Thyroid gland (tissue), 4 donors: ENCODE data around the gene PAK1. TPM values are rescaled to one million over a fixed set of nuclear protein-coding genes. Genes with fewer than 3 reads are reported as not detected.

Experiments used
- DNase-seq, 2 donors: peaks; one replicate each; pipeline ENCODE4 v3.0.0-alpha.2; 2019
- H3K27ac ChIP-seq, 3 donors: fragments of 200-600 bp; sonication (generic); 1 replicate in 2 of 3; 2 replicates in 1 of 3; pipeline ENCODE4 v1.5.1; 2016 to 2019; ENCODE audit warnings: mild to moderate bottlenecking in 1 of 3, moderate library complexity in 1 of 3
- H3K27me3 ChIP-seq: fragments of 200-600 bp; sonication (generic); one replicate; pipeline ENCODE4 v1.5.1; 2019
- H3K36me3 ChIP-seq, 2 donors: fragments of 200-600 bp; sonication (generic); one replicate each; pipeline ENCODE4 v1.5.1; 2016 to 2019
- H3K4me1 ChIP-seq, 2 donors: fragments of 200-600 bp; sonication (generic); one replicate each; pipeline ENCODE4 v1.5.1; 2017 to 2019
- H3K4me3 ChIP-seq, 3 donors: fragments of 200-600 bp; sonication (generic); replicated peaks in 1 of 3; 1 replicate in 2 of 3; 2 replicates in 1 of 3; pipeline ENCODE4 v1.5.1; 2016; ENCODE audit warnings: mild to moderate bottlenecking in 1 of 3
- H3K9me3 ChIP-seq: fragments of 200-600 bp; sonication (generic); one replicate; pipeline ENCODE4 v1.5.1; 2017
- POLR2A ChIP-seq, 2 donors: fragments of 450-650 bp; IDR thresholded peaks; one replicate each; pipeline ENCODE4 v1.6.1; 2017; ENCODE audit warnings: antibody characterized with exemption in 2 of 2, mild to moderate bottlenecking in 2 of 2, moderate library complexity in 1 of 2
- WGBS, 2 donors: methylation state at CpG; one replicate each; pipeline ENCODE4 v1.1.5; 2017; 5-methylcytosine and 5-hydroxymethylcytosine counted together
- intact Hi-C: fragments of 100-400 bp; cut with DNase I; formaldehyde crosslinking; loops from one replicate; pipeline ENCODE4 v1.15.1; 2023
- total RNA-seq, 4 donors: library from RNA; depleted of rRNA; stranded (reverse); fragments of >200 nt; gene quantifications; one replicate each; pipeline ENCODE4 v1.2.3, GENCODE V29; 2016
- TF ChIP-seq, protein P1 (sequence below), 6 experiments: fragments of 200-600 bp in 3 of 6; fragments of 450-650 bp in 3 of 6; sonication (generic) in 3 of 6; IDR thresholded peaks; one replicate each; pipeline ENCODE4 v1.5.1; 2016 to 2019; ENCODE audit warnings: antibody characterized with exemption in 6 of 6, mild to moderate bottlenecking in 2 of 6, inconsistent platforms in 1 of 6, moderate library complexity in 1 of 6

The PAK1 gene
- total RNA-seq, 4 donors from 2014 or later, result 47.0 to 110 (median 84.0) TPM

DNA sequence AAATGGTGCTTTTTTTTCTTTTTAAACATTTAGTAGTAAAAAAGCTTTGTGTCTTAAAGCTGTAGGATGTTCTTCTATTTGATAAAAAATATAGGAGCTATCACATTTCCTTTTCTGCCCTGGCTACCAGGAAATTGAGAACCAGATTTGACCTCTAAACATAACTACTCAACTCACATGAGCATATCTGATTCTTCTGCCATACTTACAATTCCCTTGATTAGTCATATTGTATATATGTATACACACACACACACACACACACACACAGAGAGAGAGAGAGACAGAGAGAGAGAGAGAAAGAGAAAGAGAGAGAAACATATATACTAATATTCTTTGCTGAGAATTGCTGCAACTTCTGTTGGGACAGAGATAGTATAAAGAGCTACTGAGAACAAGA, 149.4 kb downstream of the PAK1 start:
- Histone ChIP-seq H3K9me3 (no peaks in the 10 kb centered on the region), H3K27me3 (no peaks in the 10 kb centered on the region), H3K27ac (no peak overlapping the region), H3K4me1 (peaks cover 0 to 5% of the 10 kb centered on the region in 2 donors), H3K36me3 (no peaks in the 10 kb centered on the region), H3K4me3 (no peak overlapping the region)
- TF ChIP-seq, protein P1, sequence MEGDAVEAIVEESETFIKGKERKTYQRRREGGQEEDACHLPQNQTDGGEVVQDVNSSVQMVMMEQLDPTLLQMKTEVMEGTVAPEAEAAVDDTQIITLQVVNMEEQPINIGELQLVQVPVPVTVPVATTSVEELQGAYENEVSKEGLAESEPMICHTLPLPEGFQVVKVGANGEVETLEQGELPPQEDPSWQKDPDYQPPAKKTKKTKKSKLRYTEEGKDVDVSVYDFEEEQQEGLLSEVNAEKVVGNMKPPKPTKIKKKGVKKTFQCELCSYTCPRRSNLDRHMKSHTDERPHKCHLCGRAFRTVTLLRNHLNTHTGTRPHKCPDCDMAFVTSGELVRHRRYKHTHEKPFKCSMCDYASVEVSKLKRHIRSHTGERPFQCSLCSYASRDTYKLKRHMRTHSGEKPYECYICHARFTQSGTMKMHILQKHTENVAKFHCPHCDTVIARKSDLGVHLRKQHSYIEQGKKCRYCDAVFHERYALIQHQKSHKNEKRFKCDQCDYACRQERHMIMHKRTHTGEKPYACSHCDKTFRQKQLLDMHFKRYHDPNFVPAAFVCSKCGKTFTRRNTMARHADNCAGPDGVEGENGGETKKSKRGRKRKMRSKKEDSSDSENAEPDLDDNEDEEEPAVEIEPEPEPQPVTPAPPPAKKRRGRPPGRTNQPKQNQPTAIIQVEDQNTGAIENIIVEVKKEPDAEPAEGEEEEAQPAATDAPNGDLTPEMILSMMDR (IDR thresholded peaks at IDR 0.05), result no peak
- no peak for TF ChIP-seq POLR2A (IDR thresholded peaks at IDR 0.05)
- intact Hi-C loops, result no loop called here
- no peak for DNase-seq

GRCh38 chr11:77322926-77323590, 150.8 kb downstream of the PAK1 start:
- TF ChIP-seq, protein P1 (IDR thresholded peaks at IDR 0.05), result no peak
- no peak for TF ChIP-seq POLR2A (IDR thresholded peaks at IDR 0.05)
- Histone ChIP-seq H3K36me3 (no peaks in the 10 kb centered on the region), H3K27ac (peak overlapping the region in 2 of 3 donors; percentile 37 to 61), H3K4me1 (peaks cover 0 to 5% of the 10 kb centered on the region in 2 donors), H3K27me3 (no peaks in the 10 kb centered on the region), H3K9me3 (no peaks in the 10 kb centered on the region), H3K4me3 (no peak overlapping the region)
- WGBS, 2 donors, result 90 to 91% methylated on average over 2 of the region's 2 CpGs
- intact Hi-C loops, result no loop called here
- peak in 1 of 2 donors; percentile 12 for DNase-seq

DNA sequence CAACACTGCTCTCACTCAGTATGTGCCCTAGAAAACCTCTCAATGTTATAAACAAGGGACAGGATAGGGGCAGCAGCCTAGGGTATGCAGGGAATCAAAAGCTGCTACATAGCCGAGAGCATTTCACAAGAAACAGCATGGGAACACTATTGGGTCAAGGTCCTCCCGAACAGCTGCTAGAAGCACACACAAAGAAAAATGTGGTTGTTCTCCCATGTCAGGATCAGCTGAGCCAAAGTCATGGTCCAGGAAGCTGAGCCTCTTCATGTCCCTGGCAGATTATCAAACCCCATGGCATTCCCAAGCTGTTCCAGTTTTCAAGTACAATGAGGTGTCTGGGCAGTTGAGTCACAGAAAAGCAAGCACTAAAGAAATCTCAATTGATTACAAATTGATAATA, 151.4 kb downstream of the PAK1 start:
- intact Hi-C loops, result no loop called here

GRCh38 chr11:77320351-77320750, 153.5 kb downstream of the PAK1 start:
- no peak for TF ChIP-seq POLR2A (IDR thresholded peaks at IDR 0.05)
- TF ChIP-seq, protein P1 (IDR thresholded peaks at IDR 0.05), result no peak
- no peak overlapping the region for H3K4me3 ChIP-seq
- DNase-seq, result no peak
- intact Hi-C loops, result no loop called here
- no peaks in the 10 kb centered on the region for H3K9me3 ChIP-seq
- H3K27ac ChIP-seq, result no peak overlapping the region
- 86 to 91% methylated on average over 1 of the region's 1 CpG for WGBS, 2 donors
- H3K36me3 ChIP-seq, result no peaks in the 10 kb centered on the region
- H3K4me1 ChIP-seq, result peaks cover 0 to 5% of the 10 kb centered on the region in 2 donors
- no peaks in the 10 kb centered on the region for H3K27me3 ChIP-seq

More for the DNA sequence above, 151.4 kb downstream of the PAK1 start:
- WGBS, 2 donors, result 59 to 61% methylated on average over 2 of the region's 2 CpGs
- Histone ChIP-seq H3K4me1 (peaks cover 0 to 5% of the 10 kb centered on the region in 2 donors), H3K4me3 (no peak overlapping the region), H3K27ac (peak overlapping the region in 1 of 3 donors; percentile 71), H3K27me3 (no peaks in the 10 kb centered on the region), H3K36me3 (no peaks in the 10 kb centered on the region), H3K9me3 (no peaks in the 10 kb centered on the region)
- TF ChIP-seq, protein P1 (IDR thresholded peaks at IDR 0.05), result no peak
- TF ChIP-seq POLR2A (IDR thresholded peaks at IDR 0.05), result no peak
- peak; percentile 74 to 75 for DNase-seq

DNA sequence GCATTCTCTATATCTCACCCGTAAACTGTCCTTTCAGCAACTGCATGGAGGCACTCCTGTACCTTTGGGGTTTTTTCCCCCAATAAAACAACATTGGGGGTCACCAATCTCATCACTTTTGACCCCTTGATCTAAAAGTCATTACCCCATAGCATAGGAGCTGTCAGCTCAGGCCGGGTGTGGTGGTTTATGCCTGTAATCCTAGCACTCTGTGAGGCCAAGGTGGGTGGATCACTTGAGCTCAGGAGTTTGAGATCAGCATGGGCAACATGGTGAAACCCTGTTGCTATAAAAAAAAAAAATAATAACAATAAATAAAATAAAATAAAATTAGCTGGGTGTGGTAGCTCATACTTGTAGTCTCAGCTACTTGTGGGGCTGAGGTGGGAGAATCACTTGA, 155.3 kb downstream of the PAK1 start:
- Histone ChIP-seq H3K4me1 (peaks cover 0 to 5% of the 10 kb centered on the region in 2 donors), H3K9me3 (no peaks in the 10 kb centered on the region), H3K4me3 (no peak overlapping the region), H3K27me3 (no peaks in the 10 kb centered on the region), H3K27ac (no peak overlapping the region), H3K36me3 (no peaks in the 10 kb centered on the region)
- DNase-seq, result no peak
- TF ChIP-seq POLR2A (IDR thresholded peaks at IDR 0.05), result no peak
- TF ChIP-seq, protein P1 (IDR thresholded peaks at IDR 0.05), result no peak
- 86 to 91% methylated on average over 2 of the region's 2 CpGs for WGBS, 2 donors
- intact Hi-C loops, result no loop called here
